ENCODE results near the gene CRACDL.

- TF ChIP-seq CTCF (optimal IDR thresholded peaks at IDR 0.05 in 1 of 3, IDR thresholded peaks at IDR 0.05 in 1 of 3, conservative IDR thresholded peaks at IDR 0.05 in 1 of 3; ENCODE audit: extremely low read depth in 1 of 3, insufficient read depth in 2 of 3, low read length in 3 of 3), result no peak
- no peak for TF ChIP-seq EZH2 (IDR thresholded peaks at IDR 0.05; ENCODE audit: low read length)
These were observed 119.7 kb downstream of the CRACDL start for GRCh38 chr2:98816281-98816680.

Data from keratinocyte (primary cell).